HG03432 (cell line): ENCODE results near the gene C6orf58.

Experiments
- ATAC-seq: cut with Tn5 transposase; IDR thresholded peaks from one replicate; pipeline ENCODE4 v1.9.1; 2021; ENCODE audit warnings: mild to moderate bottlenecking, moderate library complexity; ENCODE audit not compliant: unreplicated experiment

The C6orf58 gene

DNA sequence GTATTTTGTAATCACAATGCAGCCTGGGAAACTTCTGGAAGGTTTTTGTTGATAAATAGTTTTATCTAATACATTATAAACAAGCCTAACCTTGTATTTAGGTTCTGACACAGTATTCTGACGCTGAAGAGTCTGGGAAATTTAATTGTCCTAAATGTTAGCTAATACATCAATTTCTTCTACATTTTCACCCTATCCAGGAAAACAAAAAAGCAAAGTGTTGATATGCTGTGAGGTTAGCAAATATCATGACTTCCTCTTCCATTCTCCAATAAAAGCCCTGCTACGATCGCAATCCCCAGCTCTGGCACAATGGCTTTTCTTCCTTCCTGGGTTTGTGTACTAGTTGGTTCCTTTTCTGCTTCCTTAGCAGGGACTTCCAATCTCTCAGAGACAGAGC is at the start of gene C6orf58:
Gene C6orf58 (plus strand): TSS at position 301 of the 400 bp plus-strand sequence. CDS start 12 bp downstream, at position 313.
- no peak for ATAC-seq

DNA sequence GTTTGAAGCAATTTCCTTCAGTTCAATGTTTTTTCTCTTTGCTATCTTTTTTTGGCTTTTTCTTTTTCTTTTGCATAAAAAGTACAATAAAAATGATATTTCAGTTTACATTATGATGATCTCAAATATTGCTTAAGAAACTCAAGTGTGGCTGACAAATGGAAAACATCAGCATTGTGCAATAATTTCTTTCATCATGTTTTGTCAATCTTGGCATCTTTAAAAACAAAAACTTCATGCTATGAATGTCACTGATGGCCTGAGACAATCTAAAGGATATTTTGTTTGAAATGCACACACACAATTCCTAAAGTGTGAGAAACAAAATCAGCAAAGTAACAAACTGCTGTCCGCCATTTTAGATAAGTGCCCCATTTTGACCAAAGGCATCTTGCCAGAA is 44.0 kb upstream of the C6orf58 start:
- ATAC-seq: no peak

- ATAC-seq: no peak
Observed at GRCh38 chr6:127533736-127534135, 43.2 kb upstream of the C6orf58 start.

DNA sequence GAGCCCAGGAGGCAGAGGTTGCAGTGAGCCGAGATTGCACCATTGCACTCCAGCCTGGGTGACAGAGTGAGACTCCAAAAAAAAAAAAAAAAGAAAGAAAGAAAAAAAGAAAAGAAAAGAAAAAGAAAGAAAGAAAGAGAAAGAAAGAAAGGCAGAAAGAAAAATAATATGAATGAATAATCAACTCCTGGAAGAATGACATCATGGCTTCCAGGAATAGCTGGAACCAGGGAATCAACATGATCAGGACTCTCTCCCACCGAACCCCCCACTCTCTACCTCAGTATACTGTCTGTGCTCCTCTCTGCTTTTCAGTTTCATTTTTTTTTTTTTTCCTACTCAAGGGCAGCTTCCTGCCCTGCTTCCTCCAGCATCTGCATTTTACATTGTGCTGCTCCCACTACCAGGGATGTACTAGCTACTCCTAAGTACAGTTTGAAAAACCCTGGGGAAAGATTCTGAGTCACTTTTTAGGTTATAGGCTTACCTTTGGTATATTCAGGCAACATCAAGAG is 38.2 kb upstream of the C6orf58 start:
- peak; percentile 15 for ATAC-seq

- ATAC-seq: peak; percentile 63
Observed at GRCh38 chr6:127539272-127539671, 37.7 kb upstream of the C6orf58 start.

DNA sequence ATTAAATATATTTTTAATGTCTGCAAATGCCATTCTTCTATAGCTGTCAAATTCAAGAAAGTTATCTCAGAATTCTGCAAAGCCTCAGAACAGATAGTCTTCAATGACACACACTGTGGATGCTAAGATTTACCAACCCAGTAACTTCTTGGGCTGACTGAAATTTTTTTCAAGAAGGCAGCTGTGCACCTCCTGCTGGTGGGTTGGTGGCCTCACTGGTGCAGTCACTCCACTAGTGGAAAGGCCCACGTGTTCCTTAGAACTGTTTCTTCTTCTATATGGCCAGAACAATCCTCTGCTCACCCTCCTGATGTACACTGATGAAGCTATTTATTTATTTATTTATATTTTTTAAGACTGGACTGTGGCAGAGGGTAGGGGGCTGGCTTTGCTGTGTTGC is 29.8 kb upstream of the C6orf58 start:
- peak; percentile 70 for ATAC-seq

DNA sequence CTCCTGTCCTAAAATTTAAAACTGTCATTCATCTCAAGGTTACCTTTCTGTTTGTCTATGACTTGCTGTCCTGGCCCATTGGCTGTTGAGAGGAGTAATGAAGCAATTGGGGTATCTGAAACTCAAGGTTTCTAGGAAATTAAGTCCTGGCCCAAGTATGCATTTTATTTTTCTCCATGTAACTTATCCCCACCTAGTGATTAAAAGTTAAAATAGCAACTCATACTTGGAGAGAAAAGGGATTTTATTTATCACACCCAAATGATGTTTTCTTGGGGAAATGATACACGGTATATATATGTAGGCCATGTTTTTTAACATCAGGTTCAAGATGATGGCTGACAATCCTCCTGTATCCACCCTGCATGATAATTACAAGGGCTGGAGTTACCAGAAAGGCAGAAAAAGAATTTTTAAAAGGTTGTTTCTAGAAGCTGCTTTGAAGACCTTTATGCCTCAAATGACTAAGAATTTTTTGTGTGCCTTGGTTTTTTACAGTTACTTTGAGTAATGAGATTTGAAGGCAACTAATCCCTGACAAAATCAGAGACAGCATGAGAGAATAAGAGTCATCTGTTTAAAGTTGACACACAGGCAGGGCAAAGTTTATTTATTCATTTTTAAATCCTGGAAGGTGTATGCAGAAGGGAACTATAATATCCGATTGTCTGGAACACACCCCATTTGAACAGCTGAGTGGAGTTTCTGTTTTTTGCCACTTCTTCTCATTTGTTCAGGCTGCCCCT is 28.9 kb upstream of the C6orf58 start:
- ATAC-seq: no peak

- ATAC-seq: no peak
Observed at GRCh38 chr6:127550403-127550802, 26.6 kb upstream of the C6orf58 start.

GRCh38 chr6:127554435-127555006 is 22.5 kb upstream of the C6orf58 start:
- peak; percentile 86 for ATAC-seq

DNA sequence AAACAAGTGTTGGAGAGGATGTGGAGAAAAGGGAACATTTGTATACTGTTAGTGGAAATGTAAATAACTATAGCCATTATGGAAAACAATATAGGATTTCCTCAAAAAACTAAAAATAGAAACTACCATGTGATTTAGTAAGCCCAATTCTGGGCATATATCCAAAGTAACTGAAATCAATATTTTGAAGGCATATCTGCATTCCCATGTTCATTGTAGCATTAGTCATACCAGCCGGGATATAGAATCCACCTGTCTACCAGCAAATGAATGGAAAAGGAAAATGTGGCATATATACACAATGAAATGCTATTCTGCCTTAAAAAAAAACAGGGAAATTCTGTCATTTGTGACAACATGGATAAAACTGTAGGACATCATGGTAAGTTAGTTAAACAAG is 15.3 kb upstream of the C6orf58 start:
- ATAC-seq: no peak

DNA sequence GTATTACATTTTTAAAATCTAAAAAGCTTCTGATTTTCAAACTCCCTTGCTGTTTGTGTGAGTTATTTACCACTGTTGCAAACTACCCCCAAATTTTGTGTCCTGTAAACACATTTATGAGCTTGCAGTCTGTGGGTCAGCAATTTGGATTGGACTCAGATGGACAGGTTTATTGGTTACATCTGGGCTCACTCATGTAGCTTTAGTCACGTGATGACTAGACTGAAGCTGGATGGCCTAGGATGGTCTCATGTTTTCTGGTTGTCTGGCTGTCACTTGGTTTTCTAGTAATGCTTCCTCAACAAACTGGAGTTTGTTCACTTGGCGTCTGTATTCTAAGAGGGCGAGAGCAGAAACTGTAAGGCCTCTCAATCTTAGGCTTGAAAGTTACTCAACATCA is 12.2 kb upstream of the C6orf58 start:
- ATAC-seq: no peak

DNA sequence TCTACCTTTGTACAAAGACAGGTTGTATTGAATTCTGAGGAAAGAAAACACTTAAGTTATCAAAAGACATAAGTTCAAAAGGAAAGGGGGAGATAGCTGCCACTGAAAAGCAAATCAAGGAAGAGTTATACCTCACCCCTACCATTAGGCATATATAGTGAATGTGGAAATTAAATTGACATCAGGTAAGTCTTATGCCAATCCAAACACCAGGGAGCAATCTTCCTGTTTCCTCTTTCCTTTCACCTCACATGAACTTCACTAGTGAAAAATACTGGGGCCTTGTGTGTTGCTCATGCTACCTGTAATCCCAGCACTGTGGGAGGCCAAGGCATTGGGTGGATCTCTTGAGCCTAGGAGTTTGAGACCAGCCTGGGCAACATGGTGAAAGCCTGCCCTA is 10.9 kb upstream of the C6orf58 start:
- ATAC-seq: no peak

- no peak for ATAC-seq
Observed at GRCh38 chr6:127566651-127567050, 10.3 kb upstream of the C6orf58 start.

GRCh38 chr6:127567476-127567875 is 9.5 kb upstream of the C6orf58 start:
- no peak for ATAC-seq

- peak; percentile 96 for ATAC-seq
Observed at GRCh38 chr6:127570739-127571389, 6.1 kb upstream of the C6orf58 start.

- no peak for ATAC-seq
Observed at GRCh38 chr6:127578900-127579299, 1.9 kb downstream of the C6orf58 start.

DNA sequence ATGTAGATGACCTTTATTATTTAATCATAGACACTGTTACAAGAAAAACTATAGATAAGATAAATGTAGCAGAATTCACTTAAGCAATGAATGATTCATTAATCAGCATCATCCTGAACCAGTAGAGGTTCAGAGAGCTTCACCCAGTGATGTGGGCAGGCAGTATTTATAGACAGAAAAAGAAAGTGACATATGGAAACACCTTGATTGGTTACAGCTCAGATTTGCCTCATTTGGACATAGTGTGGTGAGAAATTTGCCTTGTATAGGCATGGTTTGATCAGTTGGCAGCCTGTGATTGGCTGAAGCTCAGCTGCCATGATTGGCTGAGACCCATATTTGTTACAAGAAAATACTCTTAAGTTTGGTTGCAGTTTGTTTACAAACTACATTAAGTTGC is 4.6 kb downstream of the C6orf58 start:
- ATAC-seq: no peak

DNA sequence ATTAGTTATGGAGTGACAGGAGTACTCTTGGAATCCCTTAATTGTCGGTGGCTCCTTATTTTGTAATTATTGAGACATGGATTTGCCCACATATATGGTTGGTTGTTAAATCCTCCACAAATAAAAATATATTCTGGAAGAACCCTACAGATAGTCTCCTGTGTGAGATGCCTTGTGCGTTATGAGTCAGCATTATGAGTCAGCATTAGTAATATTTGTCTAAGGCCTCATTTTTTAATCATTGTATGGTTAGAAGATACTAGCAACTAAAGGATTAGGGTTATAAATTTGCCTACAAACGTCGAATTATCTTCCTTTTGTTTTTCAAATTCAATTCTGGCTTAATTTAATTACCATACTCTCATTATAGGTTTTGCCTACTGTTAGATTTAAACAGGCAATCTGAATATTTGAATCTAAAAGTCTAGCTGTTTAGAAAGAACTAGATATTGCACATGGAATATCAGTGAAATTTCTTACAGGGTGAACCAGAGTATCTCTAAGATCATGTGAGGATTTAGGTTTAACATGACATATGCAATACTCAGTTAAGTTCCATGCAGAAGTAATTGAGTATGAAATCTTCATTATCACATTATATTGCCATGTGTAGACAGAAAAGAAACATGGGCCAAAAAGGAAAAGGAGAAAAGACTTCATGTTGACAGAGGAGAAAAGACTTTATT is 5.9 kb downstream of the C6orf58 start:
- ATAC-seq: peak; percentile 71

- no peak for ATAC-seq
Observed at GRCh38 chr6:127585123-127585522, 8.1 kb downstream of the C6orf58 start.

- no peak for ATAC-seq
Observed at GRCh38 chr6:127586372-127586771, 9.4 kb downstream of the C6orf58 start.

- no peak for ATAC-seq
Observed at GRCh38 chr6:127587875-127588274, 10.9 kb downstream of the C6orf58 start.
